T-helper 17 cell (primary cell): ENCODE data around the gene TMEM150B. TPM values are rescaled to one million over a fixed set of nuclear protein-coding genes. Genes with fewer than 3 reads are reported as not detected.

Experiments used
- ATAC-seq: fragments of 150-1000 bp; cut with Tn5 transposase; 2 replicates; pipeline ENCODE4 v1.10.0; 2021; ENCODE audit warnings: mild to moderate bottlenecking, moderate library complexity
- DNase-seq, 3 donors: peaks; one replicate each; pipeline versions ENCODE4 v3.0.0 to v3.0.0-alpha.2; 2020 to 2021
- H3K9me3 ChIP-seq: one replicate; pipeline ENCODE4 v1.7.0; 2013; ENCODE audit warnings: low read length, mild to moderate bottlenecking; ENCODE audit not compliant: control insufficient read depth, poor library complexity, severe bottlenecking
- H3K27ac Mint-ChIP-seq: one replicate; pipeline ENCODE4 v1.8.0; 2022; ENCODE audit warnings: mild to moderate bottlenecking, moderate library complexity, mixed read lengths
- H3K27me3 Mint-ChIP-seq: one replicate; pipeline ENCODE4 v1.8.0; 2022; ENCODE audit warnings: mixed read lengths
- H3K36me3 Mint-ChIP-seq: one replicate; pipeline ENCODE4 v1.8.0; 2022; ENCODE audit warnings: low read depth, mixed read lengths
- H3K4me1 Mint-ChIP-seq: one replicate; pipeline ENCODE4 v1.8.0; 2022; ENCODE audit warnings: mild to moderate bottlenecking, mixed read lengths
- H3K4me3 Mint-ChIP-seq: one replicate; pipeline ENCODE4 v1.8.0; 2022; ENCODE audit warnings: mild to moderate bottlenecking, moderate library complexity, mixed read lengths
- total RNA-seq, 4 donors: library from RNA in 2 of 4; stranded (reverse) in 2 of 4; gene quantifications; one replicate each; pipeline ENCODE4 v1.2.3 and lab custom pipeline; 2022 to 2026

Gene TMEM150B
- total RNA-seq, 2 donors from 2014 or later: 0.75 TPM; not detected in 1

DNA sequence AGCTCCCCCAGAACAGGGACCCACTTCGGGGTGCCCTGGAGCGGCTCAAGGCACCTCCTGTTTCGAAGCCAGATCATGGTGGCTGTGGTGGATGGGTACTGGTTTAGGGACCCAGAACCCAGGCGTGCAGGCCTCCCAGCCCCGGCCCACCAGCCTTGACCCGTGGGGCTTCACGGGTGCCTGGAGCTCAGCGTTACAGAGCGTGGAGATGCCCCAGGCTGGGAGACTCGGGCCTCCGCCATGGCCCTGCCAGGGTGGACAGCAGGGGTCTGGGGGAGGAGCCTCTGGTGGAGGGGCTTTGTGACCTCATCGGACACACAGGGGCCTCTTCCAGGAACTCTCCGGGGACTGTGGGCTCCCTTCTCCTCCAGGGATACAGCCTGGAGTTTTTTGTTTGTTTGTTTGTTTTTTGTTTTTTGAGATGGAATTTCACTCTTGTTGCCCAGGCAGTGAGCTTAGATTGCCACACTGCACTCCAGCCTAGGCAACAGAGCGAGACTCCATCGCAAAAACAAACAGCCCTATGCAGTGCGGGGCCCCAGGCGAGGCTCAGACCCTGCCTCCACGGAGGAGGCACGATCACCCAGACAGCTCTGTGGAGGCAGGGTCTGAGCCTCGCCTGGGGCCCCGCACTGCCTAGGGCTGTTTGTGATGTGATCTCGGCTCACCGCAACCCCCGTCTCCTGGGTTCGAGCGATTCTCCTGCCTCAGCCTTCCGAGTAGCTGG lies 38.0 kb upstream of the TMEM150B start, which contains the start of gene GARIN5B:
Gene GARIN5B (minus strand): TSS at position 271 of the 727 bp plus-strand sequence. CDS start 194 bp downstream, at position 77.
- H3K27ac Mint-ChIP-seq: no peak within 1 kb of the TSS
- no peak within 1 kb of the TSS for H3K4me3 Mint-ChIP-seq
- peaks cover 2% of the 10 kb centered on the region for H3K36me3 Mint-ChIP-seq
- H3K9me3 ChIP-seq: no peaks in the 10 kb centered on the region
- no peak for ATAC-seq
- peaks cover 7% of the 10 kb centered on the region for H3K27me3 Mint-ChIP-seq
- DNase-seq: no peak
- no peaks in the 10 kb centered on the region for H3K4me1 Mint-ChIP-seq

DNA sequence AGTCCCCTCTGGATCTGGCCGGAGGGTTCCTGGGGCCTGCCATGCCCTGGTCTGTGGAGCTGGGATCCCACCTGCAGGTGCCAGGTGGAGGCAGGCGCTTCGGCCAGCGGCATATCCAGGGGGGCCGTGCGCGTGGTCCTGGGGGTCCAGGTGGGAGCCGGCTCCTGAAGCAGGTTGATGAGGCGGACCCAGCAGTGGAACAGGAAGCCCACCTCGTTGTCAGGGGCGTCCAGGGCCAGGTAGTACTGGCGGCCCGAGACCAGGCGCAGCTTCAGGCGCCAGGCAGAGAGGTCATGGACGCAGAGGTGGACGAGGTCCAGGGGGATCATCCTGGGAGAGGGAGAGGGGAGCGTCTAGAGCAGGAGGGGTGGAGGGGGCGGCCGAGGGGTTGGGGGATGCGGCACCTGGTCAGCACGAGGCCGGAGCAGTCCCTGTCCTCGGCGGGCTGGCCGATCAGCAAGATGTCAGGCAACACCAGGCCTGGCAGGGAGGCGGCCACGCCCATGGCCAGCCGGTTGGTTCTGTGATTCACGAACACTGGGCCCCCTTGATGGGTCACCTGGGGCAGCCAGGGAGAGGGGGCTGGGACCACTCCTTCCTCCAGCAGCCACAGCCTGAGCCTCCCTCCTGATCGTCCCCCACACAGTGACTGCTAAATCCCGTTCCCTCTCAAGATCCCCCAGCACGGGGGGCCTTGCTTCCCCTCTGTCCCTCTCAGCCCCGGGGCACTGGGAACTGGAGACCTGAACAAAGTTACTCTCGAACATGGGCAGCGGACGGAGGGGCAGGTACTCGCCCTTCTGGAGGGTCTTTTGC lies 37.2 kb upstream of the TMEM150B start:
- H3K27me3 Mint-ChIP-seq: peaks cover 7% of the 10 kb centered on the region
- ATAC-seq (no peak), DNase-seq (no peak)
- H3K27ac Mint-ChIP-seq: no peak overlapping the region
- no peak overlapping the region for H3K4me3 Mint-ChIP-seq
- H3K4me1 Mint-ChIP-seq: no peaks in the 10 kb centered on the region
- peaks cover 2% of the 10 kb centered on the region for H3K36me3 Mint-ChIP-seq
- H3K9me3 ChIP-seq: no peaks in the 10 kb centered on the region

DNA sequence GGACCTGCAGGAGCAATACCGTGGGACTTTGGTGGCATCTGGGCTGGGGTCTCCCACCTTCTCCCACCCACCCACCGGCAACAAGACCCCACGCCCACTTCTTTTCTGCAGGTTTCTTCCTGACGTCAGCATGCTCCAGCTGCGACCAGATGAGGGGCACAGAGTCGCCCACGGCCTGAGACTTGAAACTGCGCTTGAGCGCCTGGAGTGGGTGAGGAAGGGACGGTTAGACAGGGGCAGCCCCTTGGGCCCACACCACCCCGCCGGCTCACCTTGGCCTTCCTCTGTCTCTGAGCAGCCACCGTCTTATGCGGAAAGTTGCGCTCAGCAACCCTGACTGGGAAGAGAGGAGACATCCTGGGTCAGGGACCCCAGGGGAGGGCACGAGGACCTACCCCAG lies 35.8 kb upstream of the TMEM150B start:
- DNase-seq (no peak), ATAC-seq (no peak)
- no peaks in the 10 kb centered on the region for H3K9me3 ChIP-seq
- peaks cover 14% of the 10 kb centered on the region for H3K27me3 Mint-ChIP-seq
- H3K4me1 Mint-ChIP-seq: no peaks in the 10 kb centered on the region
- H3K4me3 Mint-ChIP-seq: no peak overlapping the region
- H3K27ac Mint-ChIP-seq: no peak overlapping the region
- H3K36me3 Mint-ChIP-seq: peaks cover 2% of the 10 kb centered on the region

DNA sequence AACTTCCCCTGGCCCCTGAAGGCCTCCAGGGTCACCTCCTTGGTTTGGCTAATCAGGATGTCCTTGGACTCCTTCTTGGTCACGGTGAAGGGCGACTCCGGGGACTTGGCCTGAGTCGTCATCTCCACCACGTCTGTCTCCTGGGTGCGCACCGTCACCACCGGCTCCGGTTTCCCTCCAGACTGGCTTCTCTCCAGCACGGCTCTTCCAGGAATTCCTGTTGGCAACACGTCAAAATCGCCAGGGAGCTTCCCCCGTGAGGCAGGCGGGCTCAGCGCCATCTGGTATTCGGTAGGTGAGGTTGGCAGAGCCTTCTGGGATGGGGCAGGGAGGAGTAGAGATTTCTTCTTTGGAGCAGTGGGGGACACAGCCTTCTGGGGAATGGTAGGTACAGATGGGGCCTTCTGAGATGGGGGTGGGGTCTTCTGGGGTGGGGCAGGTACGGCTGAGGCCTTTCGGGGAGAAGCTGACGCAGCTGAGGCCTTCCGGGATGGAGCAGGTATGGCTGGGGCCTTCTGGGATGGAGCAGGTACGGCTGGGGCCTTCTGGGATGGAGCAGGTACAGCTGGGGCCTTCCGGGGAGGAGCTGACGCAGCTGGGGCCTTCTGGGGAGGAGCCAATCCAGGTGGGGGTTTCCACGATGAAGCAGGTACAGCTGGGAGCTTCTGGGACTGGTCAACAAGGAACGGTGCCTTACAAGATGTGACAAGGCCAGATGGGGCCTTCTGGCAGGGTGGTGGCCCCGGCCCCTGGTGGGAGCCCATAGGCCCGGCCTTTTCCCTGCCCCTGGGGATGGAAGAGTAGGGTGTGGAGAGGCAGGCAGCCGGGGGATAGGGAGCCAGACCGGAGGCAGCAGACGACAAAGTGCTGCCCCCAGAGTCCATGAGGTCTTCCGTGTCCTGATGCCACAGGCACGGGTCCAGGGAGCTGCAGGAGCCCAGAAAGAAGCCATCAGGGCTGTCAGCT lies 34.1 kb upstream of the TMEM150B start:
- no peak overlapping the region for H3K27ac Mint-ChIP-seq
- H3K36me3 Mint-ChIP-seq: no peaks in the 10 kb centered on the region
- no peaks in the 10 kb centered on the region for H3K9me3 ChIP-seq
- DNase-seq: no peak
- no peak for ATAC-seq
- H3K4me3 Mint-ChIP-seq: no peak overlapping the region
- no peaks in the 10 kb centered on the region for H3K4me1 Mint-ChIP-seq
- H3K27me3 Mint-ChIP-seq: peaks cover 14% of the 10 kb centered on the region

DNA sequence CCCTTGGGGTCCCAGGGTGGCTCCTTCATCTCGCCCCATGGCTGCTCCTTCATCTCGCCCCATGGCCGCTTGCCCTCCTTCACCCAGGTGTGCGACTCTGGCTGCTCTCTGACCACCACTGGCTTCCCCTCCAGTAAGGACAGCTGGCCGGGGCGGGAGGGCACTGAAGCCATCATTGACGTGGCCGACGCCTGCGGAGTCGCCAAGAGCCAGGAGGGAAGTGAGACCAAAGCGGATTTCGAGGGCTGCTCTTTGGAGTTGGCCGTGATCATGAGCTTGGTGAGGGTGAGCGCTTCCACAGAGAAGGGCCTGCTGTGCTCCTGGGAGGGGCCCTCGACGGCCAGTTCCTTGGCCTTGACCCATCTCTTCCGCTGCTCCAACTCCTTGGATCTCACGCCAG lies 33.4 kb upstream of the TMEM150B start:
- Mint-ChIP-seq H3K36me3 (no peaks in the 10 kb centered on the region), H3K4me1 (peaks cover 3% of the 10 kb centered on the region), H3K4me3 (no peak overlapping the region), H3K27me3 (peaks cover 14% of the 10 kb centered on the region), H3K27ac (no peak overlapping the region)
- no peaks in the 10 kb centered on the region for H3K9me3 ChIP-seq
- DNase-seq (no peak), ATAC-seq (no peak)

DNA sequence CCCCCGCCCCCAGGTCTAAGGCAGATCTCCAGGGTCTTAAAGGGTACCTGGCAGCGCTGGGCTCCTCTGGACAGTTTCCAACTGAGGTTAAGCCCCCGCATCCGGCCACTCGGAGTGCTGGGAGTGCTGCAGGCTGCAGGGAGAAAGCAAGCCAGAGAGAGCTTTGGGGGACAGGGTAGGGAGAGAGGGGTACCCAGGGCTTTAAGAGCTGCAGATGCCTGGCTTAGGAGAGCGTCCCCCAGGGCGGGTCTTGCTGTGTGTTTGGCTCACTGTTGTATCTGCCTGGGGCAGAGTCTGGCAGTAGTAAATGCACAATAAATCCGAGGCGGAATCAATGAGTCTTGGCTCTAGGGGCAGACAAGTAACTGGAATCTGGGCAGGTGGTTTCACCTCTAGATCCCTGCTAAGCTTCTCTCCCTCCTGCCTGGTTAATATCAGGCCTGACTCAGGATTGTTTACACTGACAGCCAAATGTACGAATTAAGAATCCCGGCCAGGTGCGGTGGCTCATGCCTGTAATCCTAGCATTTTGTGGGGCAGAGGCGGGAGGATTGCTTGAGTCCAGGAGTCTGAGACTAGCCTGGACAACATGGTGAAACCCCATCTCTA lies 30.2 kb upstream of the TMEM150B start:
- ATAC-seq (no peak), DNase-seq (no peak)
- Mint-ChIP-seq H3K4me3 (no peak overlapping the region), H3K27ac (no peak overlapping the region), H3K27me3 (peaks cover 40% of the 10 kb centered on the region), H3K4me1 (peaks cover 24% of the 10 kb centered on the region), H3K36me3 (peaks cover 7% of the 10 kb centered on the region)
- H3K9me3 ChIP-seq: no peaks in the 10 kb centered on the region

DNA sequence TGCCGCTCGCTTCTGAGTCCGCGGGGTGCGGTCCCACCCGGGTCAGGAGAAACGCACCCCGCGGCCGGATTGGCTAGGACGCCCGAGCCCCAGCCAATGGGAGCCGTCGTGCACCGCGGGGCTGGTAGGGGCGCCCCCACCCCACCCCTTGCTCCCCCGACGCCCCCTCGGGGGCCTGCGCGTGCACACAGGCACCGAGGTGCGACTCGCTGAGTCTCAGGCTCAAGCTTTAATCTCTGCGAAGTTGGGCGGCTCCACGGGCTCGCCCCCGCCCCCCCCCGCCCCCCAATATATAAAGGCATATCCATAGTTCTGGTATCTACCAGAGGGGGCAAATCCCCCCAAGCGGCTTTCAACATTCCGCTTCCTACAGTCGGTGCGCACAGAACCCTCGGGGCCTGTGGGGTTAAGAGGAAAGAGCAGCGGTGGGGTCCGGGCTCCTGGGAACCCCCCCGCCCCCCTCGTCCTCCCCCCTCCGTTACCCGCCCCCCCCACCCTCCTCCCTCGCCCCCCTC lies 29.6 kb upstream of the TMEM150B start, which contains the start of gene COX6B2:
Gene COX6B2 (minus strand): TSS at position 22 of the 515 bp plus-strand sequence. CDS start 198 bp downstream, outside the sequence.
- H3K36me3 Mint-ChIP-seq: peaks cover 7% of the 10 kb centered on the region
- no peaks in the 10 kb centered on the region for H3K9me3 ChIP-seq
- ATAC-seq: no peak
- no peak for DNase-seq
- H3K4me3 Mint-ChIP-seq: peak within 1 kb of the TSS; percentile 86
- H3K27ac Mint-ChIP-seq: no peak within 1 kb of the TSS
- H3K4me1 Mint-ChIP-seq: peaks cover 24% of the 10 kb centered on the region
- H3K27me3 Mint-ChIP-seq: peaks cover 40% of the 10 kb centered on the region

DNA sequence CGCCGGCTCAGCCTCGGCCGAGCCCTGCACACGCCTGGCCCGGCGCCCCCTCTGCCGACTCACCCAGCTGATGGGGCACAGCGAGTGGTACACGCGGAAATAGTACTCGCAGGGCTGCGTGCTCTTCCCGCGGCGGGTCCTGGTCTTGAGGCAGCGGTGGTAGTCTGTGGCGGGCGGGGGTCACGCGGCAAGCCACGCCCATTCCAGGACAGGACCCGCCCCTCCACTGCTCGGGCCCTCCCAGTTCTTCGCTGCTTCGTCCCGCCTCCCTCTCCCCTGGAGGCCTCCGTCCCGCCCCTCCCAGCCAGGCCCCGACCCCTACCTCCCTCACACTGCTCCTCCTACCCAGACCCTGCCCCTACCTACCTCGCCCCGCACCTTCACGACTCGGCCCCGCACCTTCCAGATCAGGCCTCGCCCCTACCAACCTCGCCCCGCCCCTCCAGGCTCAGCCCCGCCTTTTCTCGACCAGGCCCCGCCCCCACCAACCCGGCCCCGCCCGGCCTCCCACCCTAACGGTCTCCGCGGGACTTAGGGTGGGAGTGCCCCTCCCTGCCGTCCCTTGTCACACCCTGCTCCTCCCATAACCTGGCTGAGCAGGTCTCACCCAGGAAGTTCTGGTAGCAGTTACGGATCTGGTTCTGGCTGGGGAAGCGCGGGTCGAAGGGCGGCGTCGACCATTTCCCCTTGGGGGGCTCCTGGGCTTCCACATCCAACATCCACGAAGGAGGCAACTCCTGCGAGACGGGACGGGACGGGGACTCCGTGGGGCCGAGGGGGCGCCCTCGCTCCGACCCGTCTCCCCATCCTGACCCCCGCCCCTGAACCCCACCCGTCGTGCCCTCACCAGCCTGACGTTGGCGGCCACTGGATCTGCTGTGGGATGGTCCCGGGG lies 28.9 kb upstream of the TMEM150B start:
- peaks cover 24% of the 10 kb centered on the region for H3K4me1 Mint-ChIP-seq
- peaks cover 7% of the 10 kb centered on the region for H3K36me3 Mint-ChIP-seq
- DNase-seq: peak; percentile 51 to 70 (median 66)
- peak; percentile 86 for ATAC-seq
- H3K27me3 Mint-ChIP-seq: peaks cover 40% of the 10 kb centered on the region
- H3K9me3 ChIP-seq: no peaks in the 10 kb centered on the region
- peak overlapping the region; percentile 86 for H3K4me3 Mint-ChIP-seq
- H3K27ac Mint-ChIP-seq: no peak overlapping the region

DNA sequence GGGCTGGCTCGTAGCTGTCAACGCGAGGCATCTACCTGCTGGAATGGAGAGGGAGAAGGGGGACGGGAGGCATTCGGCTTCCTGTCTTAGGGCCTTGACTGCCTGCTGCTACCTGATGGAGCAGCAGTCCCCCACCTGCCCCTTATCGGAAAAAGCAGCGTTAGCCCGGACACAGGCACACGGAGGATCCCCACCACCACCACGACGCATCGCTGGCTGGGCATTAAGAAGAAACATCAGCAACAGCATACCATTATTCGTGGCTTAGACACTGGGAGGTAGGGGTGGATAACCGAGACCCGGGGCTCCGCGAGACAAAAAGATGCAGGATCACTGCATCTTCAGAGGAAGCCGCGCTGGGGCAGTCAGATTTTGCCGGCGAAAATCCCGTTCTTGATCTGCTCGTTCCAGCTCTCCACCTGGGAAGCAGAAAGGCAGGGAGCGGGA lies 28.2 kb upstream of the TMEM150B start:
- DNase-seq: no peak
- Mint-ChIP-seq H3K27ac (no peak overlapping the region), H3K36me3 (peaks cover 7% of the 10 kb centered on the region), H3K4me1 (peaks cover 24% of the 10 kb centered on the region), H3K27me3 (peaks cover 40% of the 10 kb centered on the region), H3K4me3 (peak overlapping the region; percentile 86)
- H3K9me3 ChIP-seq: no peaks in the 10 kb centered on the region
- ATAC-seq: peak; percentile 7

DNA sequence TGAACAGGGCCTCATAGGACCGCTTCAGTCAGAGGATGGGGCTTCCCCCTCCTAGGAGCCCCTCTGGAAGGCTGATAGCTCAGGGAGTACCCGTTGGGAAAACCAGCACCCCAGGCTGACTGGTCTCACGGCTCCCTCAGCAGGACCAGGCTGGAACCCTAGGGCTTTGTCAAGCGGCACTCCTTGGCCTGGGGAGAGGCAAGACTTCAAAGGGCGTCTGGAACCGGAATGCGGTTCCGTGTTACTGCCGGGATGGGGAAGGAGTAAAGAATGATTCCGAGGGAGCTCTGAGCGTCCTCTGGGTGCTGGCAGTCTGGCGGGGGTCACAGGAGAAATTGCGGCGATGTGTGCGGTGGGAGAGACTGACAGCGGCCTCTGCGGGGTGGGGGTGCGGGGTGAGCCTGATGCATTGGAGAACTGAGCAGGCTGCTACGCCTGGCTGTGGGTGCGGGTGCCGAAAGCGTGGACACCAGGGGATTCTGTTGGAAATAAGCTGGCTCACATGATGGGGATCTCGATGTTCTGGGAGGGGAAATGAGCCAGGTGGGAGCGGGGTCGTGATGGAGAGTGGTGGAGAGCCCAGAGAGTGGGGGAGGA lies 27.5 kb upstream of the TMEM150B start:
- DNase-seq (no peak), ATAC-seq (no peak)
- Mint-ChIP-seq H3K36me3 (peaks cover 7% of the 10 kb centered on the region), H3K4me1 (peaks cover 27% of the 10 kb centered on the region), H3K27ac (no peak overlapping the region), H3K27me3 (peaks cover 36% of the 10 kb centered on the region), H3K4me3 (peak overlapping the region; percentile 86)
- H3K9me3 ChIP-seq: no peaks in the 10 kb centered on the region

DNA sequence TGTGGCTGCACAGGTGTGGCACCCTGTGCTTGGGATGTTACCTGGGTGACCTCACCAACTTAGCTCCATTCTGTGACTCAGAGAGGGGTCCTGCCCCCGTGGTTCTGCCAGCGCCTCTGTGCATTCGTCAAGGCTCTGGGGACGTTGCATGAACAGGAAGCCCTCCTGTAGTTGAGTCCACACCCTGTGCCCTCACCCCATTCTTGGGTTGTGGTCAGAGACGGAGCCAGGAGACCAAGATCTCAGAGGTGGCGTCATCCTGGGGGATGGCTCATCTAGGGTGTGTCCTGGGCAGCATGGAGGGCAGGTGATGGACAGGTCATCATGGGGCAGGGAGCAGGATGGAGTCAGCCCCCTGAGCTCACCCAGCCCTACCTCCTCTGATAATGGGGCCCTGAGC lies 26.9 kb upstream of the TMEM150B start:
- peak overlapping the region; percentile 83 for H3K27ac Mint-ChIP-seq
- no peaks in the 10 kb centered on the region for H3K9me3 ChIP-seq
- peaks cover 30% of the 10 kb centered on the region for H3K27me3 Mint-ChIP-seq
- ATAC-seq (no peak), DNase-seq (no peak)
- peaks cover 7% of the 10 kb centered on the region for H3K36me3 Mint-ChIP-seq
- H3K4me1 Mint-ChIP-seq: peaks cover 27% of the 10 kb centered on the region
- H3K4me3 Mint-ChIP-seq: no peak overlapping the region
